ENCODE measurements around the gene TIGD3. TPM values are rescaled to one million over a fixed set of nuclear protein-coding genes. Genes with fewer than 3 reads are reported as not detected.

TIGD3 gene
- polyA plus RNA-seq (ENCODE audit: insufficient read depth in 1 of 5, insufficient read length in 5 of 5, low replicate concordance in 1 of 5): under 1 TPM; 0.10 to 0.28 (median 0.21) TPM
- long read RNA-seq, donor 1: 0 reads
- long read RNA-seq, donor 2: 0 reads
- long read RNA-seq, donor 3, partial matches to known transcripts: 0 of 1 reads
- long read RNA-seq, donor 3, other reads (novel, unspliced or antisense): 0 of 1 reads
- long read RNA-seq, donor 4: 0 reads
- long read RNA-seq, donor 5: 0 reads
- long read RNA-seq, donor 6: 0 reads
- long read RNA-seq, donor 7: 0 reads
- long read RNA-seq, donor 8, partial matches to known transcripts: 0 of 1 reads
- long read RNA-seq, donor 8, other reads (novel, unspliced or antisense): 0 of 1 reads

GRCh38 chr11:65354265-65355012 lies at the start of gene TIGD3:
Gene TIGD3, plus strand, starts transcription at chr11:65354751. Its CDS starts 1,058 bp downstream, at chr11:65355809.
- DNase-seq: peak; percentile 96 to 97

GRCh38 chr11:65305501-65306268 lies 48.9 kb upstream of the TIGD3 start:
- DNase-seq: no peak

- DNase-seq: no peak
These were observed 47.0 kb upstream of the TIGD3 start for GRCh38 chr11:65307298-65308229.

GRCh38 chr11:65308281-65308891 lies 46.2 kb upstream of the TIGD3 start:
- no peak for DNase-seq

- no peak for DNase-seq
These were observed 45.5 kb upstream of the TIGD3 start for GRCh38 chr11:65309006-65309405.

GRCh38 chr11:65310215-65310614 lies 44.3 kb upstream of the TIGD3 start:
- no peak for DNase-seq

- no peak for DNase-seq
These were observed 43.8 kb upstream of the TIGD3 start for GRCh38 chr11:65310736-65311135.

GRCh38 chr11:65311170-65311678 lies 43.3 kb upstream of the TIGD3 start:
- DNase-seq: no peak

GRCh38 chr11:65314501-65315203 lies 39.9 kb upstream of the TIGD3 start, which contains the start of gene CDC42EP2:
Gene CDC42EP2, plus strand, starts transcription at chr11:65314866. Its CDS starts 6,033 bp downstream, at chr11:65320899.
- DNase-seq: peak; percentile 84 to 87

GRCh38 chr11:65315204-65315865 lies 39.2 kb upstream of the TIGD3 start:
- peak; percentile 83 to 88 for DNase-seq

GRCh38 chr11:65315866-65316226 lies 38.7 kb upstream of the TIGD3 start:
- DNase-seq: no peak

GRCh38 chr11:65316227-65317024 lies 38.1 kb upstream of the TIGD3 start:
- DNase-seq: no peak

- DNase-seq: no peak
These were observed 37.3 kb upstream of the TIGD3 start for GRCh38 chr11:65317025-65317786.

GRCh38 chr11:65320386-65321075 lies 34.0 kb upstream of the TIGD3 start:
- no peak for DNase-seq

GRCh38 chr11:65321076-65321475 lies 33.5 kb upstream of the TIGD3 start:
- no peak for DNase-seq

- DNase-seq: no peak
These were observed 32.6 kb upstream of the TIGD3 start for GRCh38 chr11:65321828-65322485.

Data from right lung (tissue), 10 donors.